MM.1S (cell line): Measurements from ENCODE around the gene SUCLG1.

Experiments
- DNase-seq: peaks from one replicate; pipeline ENCODE4 v3.0.0-alpha.2; 2015
- H2AFZ ChIP-seq: fragments of 300-600 bp; sonication (generic); 2 replicates; pipeline ENCODE4 v1.6.0; 2016; ENCODE audit warnings: antibody characterized with exemption, low read length
- H3F3A ChIP-seq: fragments of 300-600 bp; sonication (generic); 2 replicates; pipeline ENCODE4 v1.6.1; 2016; ENCODE audit warnings: mild to moderate bottlenecking, antibody characterized with exemption, low read length, moderate library complexity, mixed read lengths; ENCODE audit not compliant: insufficient read depth
- H3K27ac ChIP-seq: fragments of 300-600 bp; sonication (generic); 2 replicates; pipeline ENCODE4 v1.5.1; 2016; ENCODE audit warnings: mild to moderate bottlenecking, low read length
- H3K27me3 ChIP-seq: fragments of 300-600 bp; sonication (generic); replicated peaks from 2 replicates; pipeline ENCODE4 v1.6.0; 2016; ENCODE audit warnings: low read length; ENCODE audit not compliant: insufficient read depth
- H3K36me3 ChIP-seq: fragments of 300-600 bp; sonication (generic); replicated peaks from 2 replicates; pipeline ENCODE4 v1.6.1; 2016; ENCODE audit warnings: mild to moderate bottlenecking, low read length, mixed read lengths; ENCODE audit not compliant: insufficient read depth
- H3K4me1 ChIP-seq: fragments of 300-600 bp; sonication (generic); 2 replicates; pipeline ENCODE4 v1.6.1; 2016; ENCODE audit warnings: low read length, mixed read lengths
- H3K4me2 ChIP-seq: fragments of 300-600 bp; sonication (generic); 2 replicates; pipeline ENCODE4 v1.6.0; 2016; ENCODE audit warnings: low read depth, low read length
- H3K4me3 ChIP-seq: fragments of 300-600 bp; sonication (generic); 2 replicates; pipeline ENCODE4 v1.5.1; 2016; ENCODE audit warnings: low read length, mixed read lengths
- H3K79me2 ChIP-seq: fragments of 300-600 bp; sonication (generic); 2 replicates; pipeline ENCODE4 v1.6.1; 2016; ENCODE audit warnings: mixed run types, low read length, mixed read lengths
- H3K9ac ChIP-seq: fragments of 300-600 bp; sonication (generic); 2 replicates; pipeline ENCODE4 v1.6.1; 2016; ENCODE audit warnings: low read length, mixed read lengths
- H3K9me2 ChIP-seq: fragments of 300-600 bp; sonication (generic); replicated peaks from 2 replicates; pipeline ENCODE4 v1.6.1; 2016; ENCODE audit warnings: mild to moderate bottlenecking, low read length, mixed read lengths; ENCODE audit not compliant: insufficient read depth
- H3K9me3 ChIP-seq: fragments of 300-600 bp; sonication (generic); replicated peaks from 2 replicates; pipeline ENCODE4 v1.6.1; 2016; ENCODE audit warnings: mild to moderate bottlenecking, low read length, mixed read lengths; ENCODE audit not compliant: insufficient read depth
- H4K20me1 ChIP-seq: fragments of 300-600 bp; sonication (generic); 2 replicates; pipeline ENCODE4 v1.6.1; 2016; ENCODE audit warnings: mild to moderate bottlenecking, low read length, moderate library complexity, mixed read lengths; ENCODE audit not compliant: insufficient read depth
- EZH2 ChIP-seq: fragments of 300-600 bp; sonication (generic); optimal IDR thresholded peaks from 2 replicates; pipeline ENCODE3; 2017; ENCODE audit warnings: low read depth, mild to moderate bottlenecking, antibody characterized with exemption, low read length, mixed read lengths
- EZH2phosphoT487 ChIP-seq: fragments of 300-600 bp; sonication (generic); IDR thresholded peaks from 2 replicates; pipeline ENCODE4 v1.6.1; 2018; ENCODE audit warnings: antibody characterized with exemption, low read length
- TF ChIP-seq, protein P1 (sequence below): fragments of 300-600 bp; sonication (generic); IDR thresholded peaks from 2 replicates; pipeline ENCODE4 v1.5.1; 2016; ENCODE audit warnings: antibody characterized with exemption, low read length, mixed read lengths

SUCLG1 gene

DNA sequence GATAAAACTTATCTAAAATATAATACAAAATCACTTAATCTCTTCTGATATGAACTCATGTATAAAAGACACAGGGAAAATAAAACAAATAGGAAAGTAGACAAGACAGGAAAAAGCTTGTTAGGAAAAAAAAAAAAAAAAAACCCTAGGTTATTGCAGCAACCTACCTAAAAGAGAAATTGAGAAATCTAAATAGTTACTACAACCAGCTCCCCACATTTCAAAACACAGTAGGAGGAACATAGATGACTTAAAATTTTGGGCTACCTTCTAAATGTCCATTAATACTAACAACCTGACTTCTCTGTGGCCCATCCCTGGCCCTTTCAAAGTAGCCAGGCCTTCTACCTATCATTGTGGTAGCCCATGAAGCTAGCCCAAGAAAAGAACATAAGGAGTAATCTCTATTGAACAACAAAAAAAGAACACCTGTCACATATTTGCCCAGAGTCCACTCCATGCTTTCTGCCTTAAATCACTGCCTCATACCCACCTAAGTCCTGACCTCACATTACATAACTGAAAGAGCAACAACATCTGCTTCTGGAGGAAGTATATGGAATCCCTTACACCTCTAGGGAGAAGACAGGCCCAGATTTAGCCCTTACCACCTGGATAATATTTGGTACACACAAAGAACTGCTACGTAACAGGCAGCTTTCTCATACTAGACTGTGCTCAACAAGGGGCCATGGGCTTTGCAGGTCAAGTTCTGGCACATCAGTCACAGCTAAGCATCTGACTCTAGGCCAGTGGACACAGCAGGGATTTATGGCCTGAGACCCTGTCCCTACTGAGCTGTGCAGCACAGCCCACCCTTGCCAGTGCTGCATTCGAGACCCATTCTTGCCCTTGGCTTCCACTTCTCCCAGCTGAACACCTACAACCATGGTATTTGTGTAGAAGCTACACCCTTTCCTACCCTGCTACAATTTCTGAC, 8.5 kb downstream of the SUCLG1 start:
- peaks cover 13% of the 10 kb centered on the region; the same call in 1 of the 2 replicates for H4K20me1 ChIP-seq
- TF ChIP-seq EZH2phosphoT487 (no peak), EZH2 (no peak)
- TF ChIP-seq, protein P1, sequence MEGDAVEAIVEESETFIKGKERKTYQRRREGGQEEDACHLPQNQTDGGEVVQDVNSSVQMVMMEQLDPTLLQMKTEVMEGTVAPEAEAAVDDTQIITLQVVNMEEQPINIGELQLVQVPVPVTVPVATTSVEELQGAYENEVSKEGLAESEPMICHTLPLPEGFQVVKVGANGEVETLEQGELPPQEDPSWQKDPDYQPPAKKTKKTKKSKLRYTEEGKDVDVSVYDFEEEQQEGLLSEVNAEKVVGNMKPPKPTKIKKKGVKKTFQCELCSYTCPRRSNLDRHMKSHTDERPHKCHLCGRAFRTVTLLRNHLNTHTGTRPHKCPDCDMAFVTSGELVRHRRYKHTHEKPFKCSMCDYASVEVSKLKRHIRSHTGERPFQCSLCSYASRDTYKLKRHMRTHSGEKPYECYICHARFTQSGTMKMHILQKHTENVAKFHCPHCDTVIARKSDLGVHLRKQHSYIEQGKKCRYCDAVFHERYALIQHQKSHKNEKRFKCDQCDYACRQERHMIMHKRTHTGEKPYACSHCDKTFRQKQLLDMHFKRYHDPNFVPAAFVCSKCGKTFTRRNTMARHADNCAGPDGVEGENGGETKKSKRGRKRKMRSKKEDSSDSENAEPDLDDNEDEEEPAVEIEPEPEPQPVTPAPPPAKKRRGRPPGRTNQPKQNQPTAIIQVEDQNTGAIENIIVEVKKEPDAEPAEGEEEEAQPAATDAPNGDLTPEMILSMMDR, result no peak
- H3K79me2 ChIP-seq, result peaks cover 75% of the 10 kb centered on the region
- no peaks in the 10 kb centered on the region for H3K27me3 ChIP-seq
- no peak overlapping the region for H3K4me3 ChIP-seq
- H3K36me3 ChIP-seq, result peaks cover 9% of the 10 kb centered on the region
- no peak for DNase-seq
- H3K4me1 ChIP-seq, result no peaks in the 10 kb centered on the region
- H3K27ac ChIP-seq, result no peak overlapping the region
- no peak overlapping the region for H3K9ac ChIP-seq
- no peaks in the 10 kb centered on the region for H3F3A ChIP-seq
- H2AFZ ChIP-seq, result no peak overlapping the region
- H3K9me3 ChIP-seq, result no peaks in the 10 kb centered on the region
- no peaks in the 10 kb centered on the region for H3K9me2 ChIP-seq
- H3K4me2 ChIP-seq, result no peak overlapping the region

DNA sequence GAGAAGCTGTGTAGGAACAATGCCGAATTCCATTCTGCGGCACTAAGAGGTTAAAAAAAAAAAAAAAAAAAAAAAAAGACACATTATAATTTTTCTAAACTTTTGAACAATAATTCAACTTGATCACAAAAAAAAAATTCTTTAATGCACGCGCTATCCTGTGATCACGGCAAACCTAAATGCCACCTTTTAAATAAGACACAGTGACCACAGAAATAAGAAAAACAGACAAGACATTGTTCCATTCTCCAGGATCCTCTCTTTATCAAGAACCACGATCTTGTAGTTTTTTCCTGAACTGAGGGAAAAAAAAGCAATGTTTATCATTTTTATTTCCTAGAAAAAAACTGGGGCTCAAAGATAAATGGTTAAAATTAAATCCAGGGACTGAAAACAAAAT, 9.4 kb downstream of the SUCLG1 start:
- no peak overlapping the region for H3K4me3 ChIP-seq
- no peak for DNase-seq
- no peak overlapping the region for H2AFZ ChIP-seq
- TF ChIP-seq EZH2phosphoT487 (no peak), EZH2 (no peak)
- no peaks in the 10 kb centered on the region for H3K9me3 ChIP-seq
- H3K9me2 ChIP-seq, result no peaks in the 10 kb centered on the region
- H3K4me2 ChIP-seq, result no peak overlapping the region
- H3K9ac ChIP-seq, result no peak overlapping the region
- H4K20me1 ChIP-seq, result peaks cover 13% of the 10 kb centered on the region; the same call in 1 of the 2 replicates
- no peaks in the 10 kb centered on the region for H3K27me3 ChIP-seq
- H3K36me3 ChIP-seq, result peaks cover 9% of the 10 kb centered on the region
- peaks cover 69% of the 10 kb centered on the region for H3K79me2 ChIP-seq
- no peak overlapping the region for H3K27ac ChIP-seq
- no peaks in the 10 kb centered on the region for H3K4me1 ChIP-seq
- H3F3A ChIP-seq, result no peaks in the 10 kb centered on the region

DNA sequence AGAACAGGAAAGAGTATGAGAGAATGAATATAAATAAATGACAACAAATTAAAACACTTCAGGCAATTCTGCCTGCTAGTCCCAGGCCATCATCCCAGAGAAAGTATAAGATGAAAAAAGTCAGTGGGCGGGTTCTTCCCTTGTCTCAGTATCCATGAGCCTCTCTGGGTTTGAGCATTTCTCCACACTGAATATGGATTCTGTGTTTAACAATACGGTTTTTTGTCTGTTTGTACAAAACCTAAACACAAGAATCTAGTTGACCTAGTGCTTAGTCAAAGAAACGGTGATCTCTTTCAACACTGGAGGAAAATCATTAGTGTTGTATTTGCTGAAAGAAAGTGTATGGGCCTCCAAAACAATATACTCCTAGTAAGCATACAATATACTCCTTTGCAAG, 10.0 kb downstream of the SUCLG1 start:
- H3K9me2 ChIP-seq, result no peaks in the 10 kb centered on the region
- H2AFZ ChIP-seq, result no peak overlapping the region
- TF ChIP-seq, protein P1, result no peak
- TF ChIP-seq EZH2, result no peak
- no peak for TF ChIP-seq EZH2phosphoT487
- DNase-seq, result no peak
- peaks cover 62% of the 10 kb centered on the region for H3K79me2 ChIP-seq
- no peak overlapping the region for H3K4me2 ChIP-seq
- no peak overlapping the region for H3K9ac ChIP-seq
- H3K27me3 ChIP-seq, result no peaks in the 10 kb centered on the region
- H4K20me1 ChIP-seq, result peaks cover 13% of the 10 kb centered on the region; the same call in 1 of the 2 replicates
- H3K4me3 ChIP-seq, result no peak overlapping the region
- no peak overlapping the region for H3K27ac ChIP-seq
- H3K9me3 ChIP-seq, result no peaks in the 10 kb centered on the region
- H3K36me3 ChIP-seq, result peaks cover 9% of the 10 kb centered on the region
- no peaks in the 10 kb centered on the region for H3F3A ChIP-seq
- no peaks in the 10 kb centered on the region for H3K4me1 ChIP-seq
